ENCODE measurements around the gene C20orf202.

C20orf202 gene

DNA sequence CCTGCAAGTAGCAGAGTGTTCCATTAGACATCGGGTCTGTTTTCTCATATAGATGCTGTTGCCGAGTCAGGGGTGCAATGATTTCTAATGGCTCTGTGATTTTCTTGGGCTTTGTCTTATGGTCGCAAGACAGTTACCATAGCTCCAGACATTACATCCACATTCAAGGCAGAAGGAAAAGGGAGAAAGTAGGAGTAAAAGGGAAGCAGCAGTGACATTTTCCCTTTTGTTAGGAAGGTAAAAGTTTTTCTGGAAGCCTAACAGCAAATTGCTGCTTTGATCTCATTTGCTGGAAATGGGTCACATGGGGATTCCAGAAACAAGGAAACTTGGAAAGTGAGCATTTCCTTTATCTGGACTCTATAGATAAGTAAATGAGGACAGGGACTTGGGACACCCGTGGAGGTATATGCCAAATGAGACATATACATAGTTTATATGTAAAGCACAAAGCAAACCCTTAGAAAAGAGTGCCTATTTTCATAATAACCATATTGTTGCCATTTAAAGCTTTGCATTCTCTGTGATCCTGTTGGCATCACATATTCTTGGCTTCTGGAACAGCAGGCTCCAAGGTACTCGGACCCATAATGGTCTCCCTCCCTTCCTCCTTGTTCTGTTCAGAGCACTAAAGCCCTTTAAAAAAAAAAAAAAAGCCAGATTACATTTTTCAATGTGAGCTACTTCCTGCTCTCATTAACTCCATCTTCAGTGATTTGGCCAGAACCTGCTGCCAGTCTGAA lies at the start of gene C20orf202:
Gene C20orf202 (plus strand): TSS at position 693 of the 743 bp plus-strand sequence. CDS start 132 bp downstream, outside the sequence.
- H3K4me3 ChIP-seq (ENCODE audit: low read depth, low read length), result no peak within 1 kb of the TSS
- TF ChIP-seq, protein P1, sequence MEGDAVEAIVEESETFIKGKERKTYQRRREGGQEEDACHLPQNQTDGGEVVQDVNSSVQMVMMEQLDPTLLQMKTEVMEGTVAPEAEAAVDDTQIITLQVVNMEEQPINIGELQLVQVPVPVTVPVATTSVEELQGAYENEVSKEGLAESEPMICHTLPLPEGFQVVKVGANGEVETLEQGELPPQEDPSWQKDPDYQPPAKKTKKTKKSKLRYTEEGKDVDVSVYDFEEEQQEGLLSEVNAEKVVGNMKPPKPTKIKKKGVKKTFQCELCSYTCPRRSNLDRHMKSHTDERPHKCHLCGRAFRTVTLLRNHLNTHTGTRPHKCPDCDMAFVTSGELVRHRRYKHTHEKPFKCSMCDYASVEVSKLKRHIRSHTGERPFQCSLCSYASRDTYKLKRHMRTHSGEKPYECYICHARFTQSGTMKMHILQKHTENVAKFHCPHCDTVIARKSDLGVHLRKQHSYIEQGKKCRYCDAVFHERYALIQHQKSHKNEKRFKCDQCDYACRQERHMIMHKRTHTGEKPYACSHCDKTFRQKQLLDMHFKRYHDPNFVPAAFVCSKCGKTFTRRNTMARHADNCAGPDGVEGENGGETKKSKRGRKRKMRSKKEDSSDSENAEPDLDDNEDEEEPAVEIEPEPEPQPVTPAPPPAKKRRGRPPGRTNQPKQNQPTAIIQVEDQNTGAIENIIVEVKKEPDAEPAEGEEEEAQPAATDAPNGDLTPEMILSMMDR (IDR thresholded peaks at IDR 0.05; ENCODE audit: low read depth, low read length), result no peak

DNA sequence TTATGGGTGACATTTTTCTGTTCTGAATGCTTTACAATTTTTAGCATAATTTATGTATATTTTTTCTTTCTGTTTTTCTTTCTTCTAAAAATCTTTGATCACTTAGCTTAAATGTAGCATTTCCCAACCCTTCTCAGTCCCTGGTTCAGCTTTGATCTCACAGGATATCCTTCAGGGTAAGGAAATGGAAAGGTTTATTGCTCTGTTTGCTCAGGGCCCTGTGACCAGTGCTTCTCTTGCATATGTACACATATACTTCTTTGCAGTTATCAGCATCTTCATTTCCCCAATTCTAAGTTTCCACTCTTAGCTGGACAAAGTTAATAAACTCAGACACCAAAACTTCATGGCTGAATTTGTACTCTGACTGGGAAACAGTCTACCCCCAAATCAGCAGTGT lies 49.0 kb upstream of the C20orf202 start:
- TF ChIP-seq, protein P1 (IDR thresholded peaks at IDR 0.05; ENCODE audit: low read depth, low read length), result no peak
- no peak overlapping the region for H3K4me3 ChIP-seq (ENCODE audit: low read depth, low read length)

DNA sequence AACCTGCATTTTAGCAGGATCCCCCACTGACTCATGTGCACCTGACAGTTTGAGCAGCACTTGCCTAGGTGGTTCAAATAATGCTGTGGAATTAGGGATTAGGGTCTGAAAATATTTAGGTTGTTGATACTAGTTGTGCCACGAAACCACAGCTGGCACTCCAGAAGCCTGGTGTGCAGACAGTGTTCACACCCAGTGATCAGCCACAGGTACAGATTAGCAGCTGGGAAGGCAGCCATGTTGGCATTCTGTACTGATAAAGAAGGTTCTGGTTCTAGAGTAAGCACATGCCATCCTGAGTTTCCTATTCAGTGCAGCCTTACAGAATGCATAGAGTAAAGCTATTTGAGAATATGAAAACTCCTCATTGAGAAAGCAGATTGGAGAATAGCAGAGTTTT lies 48.6 kb upstream of the C20orf202 start:
- TF ChIP-seq, protein P1 (IDR thresholded peaks at IDR 0.05; ENCODE audit: low read depth, low read length), result no peak

DNA sequence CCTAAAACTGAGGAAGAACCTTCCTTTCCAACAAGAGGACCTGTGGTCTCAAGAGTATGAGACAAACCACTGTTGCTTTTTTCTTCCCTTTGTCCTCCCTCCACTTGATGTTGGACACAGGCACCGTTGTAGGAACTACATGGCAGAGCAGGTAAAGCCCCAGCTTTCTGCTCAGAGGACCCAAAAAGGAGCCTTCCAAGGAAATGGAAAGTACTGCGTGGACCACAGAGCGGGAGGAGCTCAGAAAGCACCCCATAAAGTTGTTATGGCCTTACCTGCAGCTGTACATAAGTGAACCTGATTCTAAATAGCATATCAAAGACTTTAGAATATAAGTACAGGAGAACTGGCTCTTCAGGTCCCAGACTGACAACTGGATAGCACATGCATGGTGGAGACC lies 47.9 kb upstream of the C20orf202 start:
- no peak overlapping the region for H3K4me3 ChIP-seq (ENCODE audit: low read depth, low read length)
- TF ChIP-seq, protein P1 (IDR thresholded peaks at IDR 0.05; ENCODE audit: low read depth, low read length), result no peak

More for the DNA sequence above, 48.6 kb upstream of the C20orf202 start:
- no peak overlapping the region for H3K4me3 ChIP-seq (ENCODE audit: low read depth, low read length)

DNA sequence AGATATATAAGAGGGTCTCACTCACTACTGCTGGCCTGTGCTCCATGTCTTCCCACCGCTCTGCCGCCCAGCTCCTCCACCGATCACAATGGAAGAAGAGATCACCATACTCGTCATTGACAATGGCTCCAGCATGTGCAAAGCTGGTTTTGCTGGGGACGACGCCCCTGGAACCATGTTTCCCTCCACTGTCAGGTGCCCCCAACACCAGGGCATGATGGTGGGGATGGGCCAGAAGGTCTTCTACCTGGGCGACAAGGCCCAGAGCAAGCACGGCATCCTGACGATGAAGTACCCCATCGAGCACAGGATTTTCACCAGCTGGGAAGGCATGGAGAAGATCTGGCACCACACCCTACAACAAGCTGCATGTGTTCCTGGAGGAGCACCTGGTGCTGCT lies 42.8 kb upstream of the C20orf202 start:
- TF ChIP-seq, protein P1 (IDR thresholded peaks at IDR 0.05; ENCODE audit: low read depth, low read length), result no peak
- H3K4me3 ChIP-seq (ENCODE audit: low read depth, low read length), result no peak overlapping the region

DNA sequence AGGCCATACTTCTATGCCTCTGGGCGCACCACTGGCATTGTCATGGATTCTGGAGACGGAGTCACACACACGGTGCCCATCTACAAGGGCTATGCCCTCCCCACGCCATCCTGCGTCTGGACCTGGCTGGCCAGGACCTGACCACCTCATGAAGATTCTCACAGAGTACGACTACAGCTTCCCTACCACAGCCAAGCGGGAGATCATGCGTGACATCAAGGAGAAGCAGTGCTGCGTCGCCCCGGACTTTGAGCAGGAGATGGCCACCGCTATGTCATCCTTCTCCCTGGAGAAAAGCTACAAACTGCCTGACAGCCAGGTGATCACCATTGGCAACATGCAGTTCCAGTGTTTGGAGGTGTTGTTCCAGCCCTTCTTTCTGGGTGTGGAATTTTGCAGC lies 42.3 kb upstream of the C20orf202 start:
- no peak overlapping the region for H3K4me3 ChIP-seq (ENCODE audit: low read depth, low read length)
- TF ChIP-seq, protein P1 (IDR thresholded peaks at IDR 0.05; ENCODE audit: low read depth, low read length), result no peak

DNA sequence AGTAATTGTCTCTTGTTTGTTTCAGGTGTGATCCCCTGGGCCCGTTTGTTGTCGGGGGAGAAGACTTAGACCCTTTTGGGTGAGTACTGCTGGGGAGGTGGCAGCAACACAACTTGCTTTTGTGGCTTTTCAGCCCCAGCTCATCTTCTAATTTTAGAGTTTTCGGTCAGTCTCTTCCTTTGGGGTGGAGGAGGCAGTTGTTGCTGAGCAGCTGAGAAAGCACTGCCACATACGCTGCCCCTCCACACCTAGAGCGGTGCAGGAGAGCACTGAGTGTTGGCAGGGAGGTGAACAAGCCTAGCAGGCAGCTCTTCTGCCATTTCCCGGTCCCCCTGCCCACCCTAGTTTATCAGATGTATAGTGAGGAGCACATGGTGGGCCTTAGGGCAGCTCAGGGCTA lies 40.1 kb upstream of the C20orf202 start:
- TF ChIP-seq, protein P1 (IDR thresholded peaks at IDR 0.05; ENCODE audit: low read depth, low read length), result no peak
- H3K4me3 ChIP-seq (ENCODE audit: low read depth, low read length), result no peak overlapping the region
